Activated CD4-positive, alpha-beta T cell treated with anti-CD3 and anti-CD28 coated beads, Interleukin-2, amount 10 ng/mL, durations not matched to agents 7 days and 5 days (primary cell): Measurements from ENCODE around the gene SMIM35. TPM values are rescaled to one million over a fixed set of nuclear protein-coding genes. Genes with fewer than 3 reads are reported as not detected.
A peak's percentile ranks its signal among the peaks of the same experiment; 100 is the strongest.

ENCODE experiments used
- CTCF ChIA-PET: fragments of 350-600 bp; sonication (Branson Sonifier 250); formaldehyde crosslinking; loops from one replicate; lab custom pipeline; 2021; ENCODE audit warnings: antibody characterized with exemption; lab: Charles Lee
- POLR2A ChIA-PET: fragments of 350-600 bp; sonication (Branson Sonifier 250); formaldehyde crosslinking; loops from one replicate; lab custom pipeline; 2021; ENCODE audit warnings: antibody characterized with exemption; lab: Charles Lee
- DNase-seq: peaks from one replicate; pipeline ENCODE4 v3.0.0-alpha.2; 2020
- H3K27ac Mint-ChIP-seq: one replicate; pipeline ENCODE4 v1.8.0; 2021; ENCODE audit warnings: mild to moderate bottlenecking, moderate library complexity, mixed read lengths
- H3K27me3 Mint-ChIP-seq: one replicate; pipeline ENCODE4 v1.8.0; 2021; ENCODE audit warnings: mixed read lengths
- H3K36me3 Mint-ChIP-seq: one replicate; pipeline ENCODE4 v1.8.0; 2021; ENCODE audit warnings: low read depth, mixed read lengths
- H3K4me1 Mint-ChIP-seq: one replicate; pipeline ENCODE4 v1.8.0; 2021; ENCODE audit warnings: mixed read lengths
- H3K4me3 Mint-ChIP-seq: one replicate; pipeline ENCODE4 v1.8.0; 2021; ENCODE audit warnings: mild to moderate bottlenecking, moderate library complexity, mixed read lengths
- H3K9me3 Mint-ChIP-seq: one replicate; pipeline ENCODE4 v1.8.0; 2021; ENCODE audit warnings: mixed read lengths
- total RNA-seq, 2 experiments: library from RNA; stranded (reverse); gene quantifications; one replicate each; pipeline ENCODE4 v1.2.3, GENCODE V29; 2021

SMIM35 gene
- total RNA-seq, 2 experiments from 2014 or later, result 0.27 TPM

GRCh38 chr11:118000067-118000849, 86.5 kb downstream of the SMIM35 start:
- Mint-ChIP-seq H3K4me3 (no peak overlapping the region), H3K4me1 (peaks cover 97% of the 10 kb centered on the region), H3K27ac (peak overlapping the region; percentile 90), H3K27me3 (no peaks in the 10 kb centered on the region), H3K9me3 (peaks cover 12% of the 10 kb centered on the region), H3K36me3 (peaks cover 87% of the 10 kb centered on the region)
- CTCF ChIA-PET, result interaction anchor here (0.7 to 5.7 kb wide), 8 partner anchors 13 to 185 kb away, joined by 3 to 40 read pairs (median 4); partner anchors contain the start of gene IL10RA
- no peak for DNase-seq
- POLR2A ChIA-PET, result no interaction called here

- Mint-ChIP-seq H3K9me3 (peaks cover 11% of the 10 kb centered on the region), H3K27ac (peak overlapping the region; percentile 90), H3K4me1 (peaks cover 97% of the 10 kb centered on the region), H3K36me3 (peaks cover 90% of the 10 kb centered on the region), H3K4me3 (no peak overlapping the region), H3K27me3 (no peaks in the 10 kb centered on the region)
- POLR2A ChIA-PET, result no interaction called here
- CTCF ChIA-PET, result interaction anchor here (0.7 to 5.5 kb wide), 5 partner anchors 12 to 185 kb away, joined by 3 to 40 read pairs (median 4); partner anchors contain the start of gene IL10RA
- DNase-seq, result no peak
These were observed 87.3 kb downstream of the SMIM35 start for GRCh38 chr11:117999354-117999993.

GRCh38 chr11:117998664-117999353, 88.0 kb downstream of the SMIM35 start:
- CTCF ChIA-PET, result interaction anchor here (0.9 to 5.7 kb wide), 10 partner anchors 11 to 184 kb away, joined by 3 to 42 read pairs (median 10); partner anchors contain the start of gene IL10RA
- no peaks in the 10 kb centered on the region for H3K27me3 Mint-ChIP-seq
- POLR2A ChIA-PET, result no interaction called here
- no peak overlapping the region for H3K4me3 Mint-ChIP-seq
- peaks cover 6% of the 10 kb centered on the region for H3K9me3 Mint-ChIP-seq
- peak overlapping the region; percentile 79 for H3K27ac Mint-ChIP-seq
- peaks cover 96% of the 10 kb centered on the region for H3K4me1 Mint-ChIP-seq
- no peak for DNase-seq
- peaks cover 90% of the 10 kb centered on the region for H3K36me3 Mint-ChIP-seq

GRCh38 chr11:117997823-117998579, 88.8 kb downstream of the SMIM35 start:
- CTCF ChIA-PET, result interaction anchor here (0.9 to 5.7 kb wide), 10 partner anchors 13 to 83 kb away, joined by 3 to 42 read pairs (median 4); partner anchors contain the start of gene IL10RA
- Mint-ChIP-seq H3K27ac (peak overlapping the region; percentile 79), H3K36me3 (peaks cover 90% of the 10 kb centered on the region), H3K27me3 (no peaks in the 10 kb centered on the region), H3K4me3 (no peak overlapping the region), H3K9me3 (no peaks in the 10 kb centered on the region), H3K4me1 (peaks cover 96% of the 10 kb centered on the region)
- DNase-seq, result no peak
- POLR2A ChIA-PET, result no interaction called here

- peaks cover 96% of the 10 kb centered on the region for H3K4me1 Mint-ChIP-seq
- peaks cover 96% of the 10 kb centered on the region for H3K36me3 Mint-ChIP-seq
- no peak for DNase-seq
- H3K27me3 Mint-ChIP-seq, result no peaks in the 10 kb centered on the region
- POLR2A ChIA-PET, result interaction anchor here (0.7 kb wide), 1 partner anchor 10 kb away, joined by 5 read pairs; no protein-coding TSS in a partner anchor
- CTCF ChIA-PET, result interaction anchor here (0.9 to 5.7 kb wide), 15 partner anchors 12 to 83 kb away, joined by 3 to 42 read pairs (median 3); partner anchors contain the start of gene IL10RA
- peak overlapping the region; percentile 79 for H3K27ac Mint-ChIP-seq
- no peaks in the 10 kb centered on the region for H3K9me3 Mint-ChIP-seq
- no peak overlapping the region for H3K4me3 Mint-ChIP-seq
These were observed 89.4 kb downstream of the SMIM35 start for GRCh38 chr11:117997406-117997805.

- Mint-ChIP-seq H3K9me3 (no peaks in the 10 kb centered on the region), H3K27me3 (no peaks in the 10 kb centered on the region), H3K4me1 (peaks cover 94% of the 10 kb centered on the region), H3K36me3 (peaks cover 98% of the 10 kb centered on the region), H3K4me3 (no peak overlapping the region), H3K27ac (no peak overlapping the region)
- DNase-seq, result no peak
- ChIA-PET CTCF (interaction anchor here (1.2 to 5.7 kb wide), 8 partner anchors 11 to 65 kb away, joined by 3 to 42 read pairs (median 5); partner anchors contain the start of gene IL10RA), POLR2A (interaction anchor here (0.5 kb wide), 1 partner anchor 10 kb away, joined by 5 read pairs; no protein-coding TSS in a partner anchor)
These were observed 90.7 kb downstream of the SMIM35 start for GRCh38 chr11:117996058-117996457.

- no peak overlapping the region for H3K4me3 Mint-ChIP-seq
These were observed 91.3 kb downstream of the SMIM35 start for GRCh38 chr11:117995472-117995871.

GRCh38 chr11:117993988-117994745, 92.6 kb downstream of the SMIM35 start:
- Mint-ChIP-seq H3K4me1 (peaks cover 93% of the 10 kb centered on the region), H3K9me3 (no peaks in the 10 kb centered on the region), H3K36me3 (peaks cover 97% of the 10 kb centered on the region), H3K4me3 (peak overlapping the region; percentile 9), H3K27ac (peak overlapping the region; percentile 58), H3K27me3 (no peaks in the 10 kb centered on the region)
- DNase-seq, result no peak
- POLR2A ChIA-PET, result no interaction called here
- CTCF ChIA-PET, result interaction anchor here (0.6 to 5.7 kb wide), 7 partner anchors 9 to 187 kb away, joined by 3 to 42 read pairs (median 5); partner anchors contain the start of gene IL10RA

More at GRCh38 chr11:117995472-117995871, 91.3 kb downstream of the SMIM35 start:
- Mint-ChIP-seq H3K27me3 (no peaks in the 10 kb centered on the region), H3K9me3 (no peaks in the 10 kb centered on the region), H3K36me3 (peaks cover 97% of the 10 kb centered on the region), H3K4me1 (peaks cover 93% of the 10 kb centered on the region), H3K27ac (no peak overlapping the region)
- ChIA-PET CTCF (interaction anchor here (1.5 to 5.7 kb wide), 4 partner anchors 10 to 57 kb away, joined by 5 to 42 read pairs (median 20); partner anchors contain the start of gene IL10RA), POLR2A (no interaction called here)
- DNase-seq, result no peak

- Mint-ChIP-seq H3K36me3 (peaks cover 97% of the 10 kb centered on the region), H3K4me1 (peaks cover 91% of the 10 kb centered on the region), H3K9me3 (no peaks in the 10 kb centered on the region), H3K27me3 (no peaks in the 10 kb centered on the region), H3K27ac (peak overlapping the region; percentile 62), H3K4me3 (peak overlapping the region; percentile 85)
- ChIA-PET POLR2A (no interaction called here), CTCF (interaction anchor here (2.7 kb wide), 1 partner anchor 42 kb away, joined by 8 read pairs; no protein-coding TSS in a partner anchor)
- no peak for DNase-seq
These were observed 94.1 kb downstream of the SMIM35 start for GRCh38 chr11:117992620-117993019.

- peak overlapping the region; percentile 3 for H3K27ac Mint-ChIP-seq
- H3K27me3 Mint-ChIP-seq, result no peaks in the 10 kb centered on the region
- CTCF ChIA-PET, result no interaction called here
- no peaks in the 10 kb centered on the region for H3K9me3 Mint-ChIP-seq
- peaks cover 91% of the 10 kb centered on the region for H3K4me1 Mint-ChIP-seq
- peaks cover 97% of the 10 kb centered on the region for H3K36me3 Mint-ChIP-seq
- no peak for DNase-seq
- peak overlapping the region; percentile 85 for H3K4me3 Mint-ChIP-seq
- POLR2A ChIA-PET, result no interaction called here
These were observed 94.6 kb downstream of the SMIM35 start for GRCh38 chr11:117992136-117992535.
